Measurements from ENCODE around the gene NT5DC3.

DNA sequence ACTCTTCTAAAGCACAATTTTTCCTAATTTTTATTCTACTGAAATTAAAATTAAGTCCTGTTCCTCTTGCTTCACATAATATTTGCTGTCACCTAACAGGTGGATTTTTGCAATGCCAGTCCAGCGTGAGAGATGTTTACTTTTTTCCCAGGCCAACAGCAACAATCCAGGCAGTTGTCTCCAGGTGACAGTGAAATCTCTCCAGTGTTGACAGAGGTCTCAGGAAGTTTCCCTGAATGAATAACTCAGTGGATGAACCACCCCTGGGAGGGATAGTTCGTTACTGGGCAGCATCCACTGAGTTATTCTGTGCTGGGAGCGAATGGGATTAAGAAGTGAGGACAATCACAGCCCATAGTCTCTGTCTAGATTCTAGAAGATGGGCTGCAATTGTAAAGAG is 7.1 kb upstream of the NT5DC3 start:
- TF ChIP-seq, protein P1, sequence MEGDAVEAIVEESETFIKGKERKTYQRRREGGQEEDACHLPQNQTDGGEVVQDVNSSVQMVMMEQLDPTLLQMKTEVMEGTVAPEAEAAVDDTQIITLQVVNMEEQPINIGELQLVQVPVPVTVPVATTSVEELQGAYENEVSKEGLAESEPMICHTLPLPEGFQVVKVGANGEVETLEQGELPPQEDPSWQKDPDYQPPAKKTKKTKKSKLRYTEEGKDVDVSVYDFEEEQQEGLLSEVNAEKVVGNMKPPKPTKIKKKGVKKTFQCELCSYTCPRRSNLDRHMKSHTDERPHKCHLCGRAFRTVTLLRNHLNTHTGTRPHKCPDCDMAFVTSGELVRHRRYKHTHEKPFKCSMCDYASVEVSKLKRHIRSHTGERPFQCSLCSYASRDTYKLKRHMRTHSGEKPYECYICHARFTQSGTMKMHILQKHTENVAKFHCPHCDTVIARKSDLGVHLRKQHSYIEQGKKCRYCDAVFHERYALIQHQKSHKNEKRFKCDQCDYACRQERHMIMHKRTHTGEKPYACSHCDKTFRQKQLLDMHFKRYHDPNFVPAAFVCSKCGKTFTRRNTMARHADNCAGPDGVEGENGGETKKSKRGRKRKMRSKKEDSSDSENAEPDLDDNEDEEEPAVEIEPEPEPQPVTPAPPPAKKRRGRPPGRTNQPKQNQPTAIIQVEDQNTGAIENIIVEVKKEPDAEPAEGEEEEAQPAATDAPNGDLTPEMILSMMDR (conservative IDR thresholded peaks at IDR 0.05; ENCODE audit: low read length): no peak
- no peak for TF ChIP-seq EZH2phosphoT487 (IDR thresholded peaks at IDR 0.05; ENCODE audit: borderline replicate concordance)

Measured in Loucy (cell line).